ENCODE data around the gene ERCC6L. TPM values are rescaled to one million over a fixed set of nuclear protein-coding genes. Genes with fewer than 3 reads are reported as not detected.
"Not testable (repeated sequence)": the region's sequence is repeated elsewhere in the genome, so short reads cannot be mapped to it uniquely, and the experiment has no call there.

The ERCC6L gene
- polyA plus RNA-seq, 2 donors: 1.1 to 1.7 TPM

DNA sequence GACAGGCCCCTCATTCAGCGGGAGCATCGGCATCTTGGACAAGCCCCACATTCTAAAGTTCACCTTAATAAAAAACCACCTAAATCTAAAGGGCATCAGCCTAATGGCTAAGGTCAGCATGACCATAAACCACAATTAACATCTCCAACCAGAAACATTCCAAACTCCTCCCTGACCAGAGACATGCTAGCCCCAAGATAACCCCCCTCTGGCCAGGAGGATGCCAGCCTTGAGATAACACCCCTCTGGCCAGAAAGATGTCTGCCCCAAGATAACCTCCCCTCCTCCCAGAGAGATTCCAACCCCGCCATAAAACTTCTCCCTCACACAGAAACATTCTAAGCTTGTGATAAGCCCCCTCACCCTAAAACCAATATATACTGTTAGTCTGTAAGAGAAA lies 18.5 kb downstream of the ERCC6L start:
- H3K9me3 ChIP-seq (ENCODE audit: control insufficient read depth in 2 of 2, insufficient read depth in 1 of 2, low read depth in 1 of 2, low read length in 1 of 2); H3K4me1 ChIP-seq (ENCODE audit: control insufficient read depth in 2 of 2, insufficient read depth in 2 of 2, low read length in 1 of 2); H3K36me3 ChIP-seq (ENCODE audit: control insufficient read depth in 2 of 2, insufficient read depth in 2 of 2, low read length in 1 of 2); H3K4me3 ChIP-seq (ENCODE audit: low read depth in 1 of 2, low read length in 2 of 2); H3K27me3 ChIP-seq (ENCODE audit: control insufficient read depth in 1 of 2, insufficient read depth in 2 of 2, low read length in 2 of 2); H3K27ac ChIP-seq (ENCODE audit: low read depth in 2 of 2, low read length in 1 of 2): not testable (repeated sequence)
- WGBS, 2 donors: 93 to 94% methylated on average over 3 of the region's 3 CpGs

DNA sequence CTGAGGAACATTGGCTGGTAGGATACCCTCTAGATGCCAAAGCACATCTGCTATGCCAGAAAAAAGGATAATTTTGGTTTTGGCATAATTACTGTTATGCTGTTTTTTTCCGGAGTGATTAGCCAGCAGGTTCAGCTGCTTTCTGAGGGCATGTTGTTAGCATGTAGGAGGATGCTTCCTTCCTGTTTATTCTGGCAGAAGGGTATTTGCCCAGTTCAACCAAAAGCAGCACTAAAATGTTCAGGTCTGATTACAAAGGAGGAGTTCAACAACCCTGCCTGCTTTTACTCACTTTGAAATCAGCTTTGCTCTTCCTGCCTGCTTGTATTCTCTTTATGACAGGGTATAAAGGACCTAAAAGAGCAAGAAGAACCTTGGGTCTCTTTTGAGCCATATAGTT lies 21.9 kb downstream of the ERCC6L start:
- Histone ChIP-seq H3K36me3 (ENCODE audit: control insufficient read depth in 2 of 2, insufficient read depth in 2 of 2, low read length in 1 of 2) (no peaks in the 10 kb centered on the region), H3K4me3 (ENCODE audit: low read depth in 1 of 2, low read length in 2 of 2) (no peak overlapping the region), H3K4me1 (ENCODE audit: control insufficient read depth in 2 of 2, insufficient read depth in 2 of 2, low read length in 1 of 2) (no peaks in the 10 kb centered on the region), H3K27me3 (ENCODE audit: control insufficient read depth in 1 of 2, insufficient read depth in 2 of 2, low read length in 2 of 2) (no peaks in the 10 kb centered on the region), H3K27ac (ENCODE audit: low read depth in 2 of 2, low read length in 1 of 2) (no peak overlapping the region), H3K9me3 (ENCODE audit: control insufficient read depth in 2 of 2, insufficient read depth in 1 of 2, low read depth in 1 of 2, low read length in 1 of 2) (no peaks in the 10 kb centered on the region)
- 51 to 67% methylated on average over 1 of the region's 1 CpG for WGBS, 2 donors

DNA sequence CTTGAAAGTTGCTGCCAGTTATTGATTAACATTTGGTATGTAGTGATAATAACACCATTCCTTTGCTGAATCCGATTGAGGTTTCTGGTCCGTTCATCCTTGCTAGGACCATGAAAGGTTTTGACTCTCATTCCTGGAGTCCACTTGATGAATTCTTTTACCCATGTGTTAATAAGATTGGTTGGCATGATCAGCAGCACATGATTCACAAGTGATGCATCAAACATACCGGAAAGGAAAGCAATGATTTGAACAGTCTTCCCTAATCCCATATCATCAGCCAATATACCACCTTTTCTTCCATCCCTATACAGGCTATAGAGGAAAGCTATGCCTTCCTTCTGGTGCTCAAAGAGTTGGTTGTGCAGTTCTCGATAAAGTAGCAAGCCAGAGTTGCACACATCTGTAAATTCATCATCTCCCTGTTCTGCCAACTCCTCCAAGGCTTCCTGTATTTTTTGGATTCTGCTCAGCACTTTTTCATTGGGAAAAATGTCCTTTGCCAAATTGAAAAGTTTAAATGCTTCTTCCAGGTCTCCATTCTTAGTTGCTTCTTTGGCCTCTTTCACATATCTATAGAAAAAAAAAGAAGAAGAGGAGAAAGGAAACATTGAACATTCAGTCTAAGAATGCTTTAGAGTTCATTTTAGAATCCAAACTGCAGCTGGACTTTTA lies 30.6 kb downstream of the ERCC6L start:
- no peaks in the 10 kb centered on the region for H3K27me3 ChIP-seq (ENCODE audit: control insufficient read depth in 1 of 2, insufficient read depth in 2 of 2, low read length in 2 of 2)
- H3K4me3 ChIP-seq (ENCODE audit: low read depth in 1 of 2, low read length in 2 of 2): no peak overlapping the region
- 93% methylated on average over 4 of the region's 4 CpGs for WGBS, 2 donors
- no peaks in the 10 kb centered on the region for H3K4me1 ChIP-seq (ENCODE audit: control insufficient read depth in 2 of 2, insufficient read depth in 2 of 2, low read length in 1 of 2)
- H3K36me3 ChIP-seq (ENCODE audit: control insufficient read depth in 2 of 2, insufficient read depth in 2 of 2, low read length in 1 of 2): no peaks in the 10 kb centered on the region
- H3K27ac ChIP-seq (ENCODE audit: low read depth in 2 of 2, low read length in 1 of 2): no peak overlapping the region
- no peaks in the 10 kb centered on the region for H3K9me3 ChIP-seq (ENCODE audit: control insufficient read depth in 2 of 2, insufficient read depth in 1 of 2, low read depth in 1 of 2, low read length in 1 of 2)

DNA sequence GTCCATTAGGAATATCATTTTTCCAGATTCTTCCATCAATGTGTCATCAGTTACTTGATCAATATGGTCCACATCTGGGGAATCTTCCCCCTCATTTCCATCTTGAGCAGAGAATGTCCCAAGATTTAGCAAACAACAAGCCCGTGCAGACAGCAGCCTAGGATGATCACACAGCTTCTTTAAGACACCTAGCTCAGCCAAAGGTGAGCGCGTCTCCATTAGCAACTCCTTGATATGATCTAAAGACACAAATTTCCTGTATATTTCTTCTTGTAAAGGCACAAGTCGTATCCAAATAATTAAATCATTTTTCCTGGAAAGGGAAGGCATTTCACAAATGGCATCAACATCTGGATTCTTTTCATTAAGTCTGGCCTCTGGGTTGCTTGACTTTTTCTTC lies 31.5 kb downstream of the ERCC6L start:
- WGBS, 2 donors: 88 to 94% methylated on average over 4 of the region's 4 CpGs
- Histone ChIP-seq H3K4me1 (ENCODE audit: control insufficient read depth in 2 of 2, insufficient read depth in 2 of 2, low read length in 1 of 2) (no peaks in the 10 kb centered on the region), H3K27ac (ENCODE audit: low read depth in 2 of 2, low read length in 1 of 2) (no peak overlapping the region), H3K27me3 (ENCODE audit: control insufficient read depth in 1 of 2, insufficient read depth in 2 of 2, low read length in 2 of 2) (no peaks in the 10 kb centered on the region), H3K36me3 (ENCODE audit: control insufficient read depth in 2 of 2, insufficient read depth in 2 of 2, low read length in 1 of 2) (no peaks in the 10 kb centered on the region), H3K4me3 (ENCODE audit: low read depth in 1 of 2, low read length in 2 of 2) (no peak overlapping the region), H3K9me3 (ENCODE audit: control insufficient read depth in 2 of 2, insufficient read depth in 1 of 2, low read depth in 1 of 2, low read length in 1 of 2) (no peaks in the 10 kb centered on the region)

DNA sequence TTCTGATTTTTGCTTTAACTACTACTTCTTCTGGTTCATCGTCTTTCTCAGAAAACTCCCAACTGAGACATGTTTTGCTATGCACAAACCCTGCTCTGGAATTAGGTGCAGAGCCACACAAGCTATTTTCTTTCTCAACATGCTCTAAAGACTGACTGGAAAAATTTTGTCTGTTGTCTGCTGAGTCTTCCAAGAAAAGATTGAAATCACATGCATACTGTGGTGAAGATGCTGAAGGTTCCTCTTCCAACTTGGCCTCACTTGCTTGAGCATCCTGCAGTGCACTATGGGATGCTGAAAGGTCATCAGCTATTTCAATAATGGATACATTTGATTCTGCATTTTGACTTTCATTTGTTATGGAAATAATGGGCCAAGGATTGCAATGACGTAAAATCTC lies 33.1 kb downstream of the ERCC6L start:
- Histone ChIP-seq H3K27me3 (ENCODE audit: control insufficient read depth in 1 of 2, insufficient read depth in 2 of 2, low read length in 2 of 2) (no peaks in the 10 kb centered on the region), H3K9me3 (ENCODE audit: control insufficient read depth in 2 of 2, insufficient read depth in 1 of 2, low read depth in 1 of 2, low read length in 1 of 2) (no peaks in the 10 kb centered on the region), H3K4me1 (ENCODE audit: control insufficient read depth in 2 of 2, insufficient read depth in 2 of 2, low read length in 1 of 2) (no peaks in the 10 kb centered on the region), H3K4me3 (ENCODE audit: low read depth in 1 of 2, low read length in 2 of 2) (no peak overlapping the region), H3K27ac (ENCODE audit: low read depth in 2 of 2, low read length in 1 of 2) (no peak overlapping the region), H3K36me3 (ENCODE audit: control insufficient read depth in 2 of 2, insufficient read depth in 2 of 2, low read length in 1 of 2) (no peaks in the 10 kb centered on the region)
- 81 to 94% methylated on average over 2 of the region's 2 CpGs for WGBS, 2 donors

DNA sequence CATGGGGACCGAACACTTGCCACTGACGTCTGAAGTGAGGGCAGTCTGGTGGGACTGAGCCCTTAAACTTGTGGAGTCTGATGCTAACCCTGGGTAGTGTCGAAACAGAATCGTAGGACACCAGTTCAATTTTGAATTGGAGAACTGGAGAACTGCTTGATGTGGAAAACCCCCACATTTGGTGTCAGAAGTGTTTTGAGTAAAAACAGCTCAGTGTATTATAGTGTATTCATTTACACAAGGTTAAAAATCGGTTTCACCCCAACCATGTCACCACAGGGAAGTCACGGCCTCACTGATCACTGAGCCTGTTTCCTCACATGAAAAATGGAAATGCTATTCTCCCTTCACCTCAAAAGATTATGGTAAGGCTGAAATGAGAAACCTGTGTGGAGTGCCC lies 35.4 kb downstream of the ERCC6L start:
- 66 to 84% methylated on average over 6 of the region's 6 CpGs for WGBS, 2 donors
- no peak overlapping the region for H3K27ac ChIP-seq (ENCODE audit: low read depth in 2 of 2, low read length in 1 of 2)
- no peaks in the 10 kb centered on the region for H3K27me3 ChIP-seq (ENCODE audit: control insufficient read depth in 1 of 2, insufficient read depth in 2 of 2, low read length in 2 of 2)

DNA sequence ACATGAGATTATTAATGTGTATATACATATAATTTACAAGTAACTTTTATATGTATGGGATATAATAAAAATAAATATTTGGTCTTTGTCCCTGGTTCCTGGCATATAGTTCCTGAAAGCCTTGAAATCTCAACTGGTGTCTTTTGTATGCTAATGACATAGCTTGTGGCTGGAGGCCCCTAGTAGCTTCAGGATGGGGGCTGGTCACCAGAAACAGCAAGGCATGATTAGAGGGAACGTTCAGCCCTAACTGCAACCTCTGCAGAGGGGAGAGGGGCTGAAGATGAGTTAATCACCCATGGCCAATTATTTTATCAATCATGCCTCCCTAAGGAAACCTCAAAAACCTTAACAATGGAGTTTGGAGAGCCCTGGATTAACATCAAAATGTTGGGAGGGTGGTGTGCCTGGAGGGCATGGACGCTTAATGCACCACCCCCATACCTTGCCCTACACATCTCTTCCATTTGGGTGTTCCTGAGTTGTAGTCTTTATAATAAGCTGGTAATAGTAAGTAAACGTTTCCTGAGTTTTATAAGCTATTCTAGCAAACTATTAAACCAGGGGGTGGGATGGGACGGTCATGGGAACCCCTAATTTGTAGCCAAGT lies 35.9 kb downstream of the ERCC6L start:
- H3K4me3 ChIP-seq (ENCODE audit: low read depth in 1 of 2, low read length in 2 of 2): no peak overlapping the region
- no peaks in the 10 kb centered on the region for H3K27me3 ChIP-seq (ENCODE audit: control insufficient read depth in 1 of 2, insufficient read depth in 2 of 2, low read length in 2 of 2)
- no peak overlapping the region for H3K27ac ChIP-seq (ENCODE audit: low read depth in 2 of 2, low read length in 1 of 2)
- 58 to 61% methylated on average over 4 of the region's 4 CpGs for WGBS, 2 donors
- H3K9me3 ChIP-seq (ENCODE audit: control insufficient read depth in 2 of 2, insufficient read depth in 1 of 2, low read depth in 1 of 2, low read length in 1 of 2): no peaks in the 10 kb centered on the region
- no peaks in the 10 kb centered on the region for H3K4me1 ChIP-seq (ENCODE audit: control insufficient read depth in 2 of 2, insufficient read depth in 2 of 2, low read length in 1 of 2)
- no peaks in the 10 kb centered on the region for H3K36me3 ChIP-seq (ENCODE audit: control insufficient read depth in 2 of 2, insufficient read depth in 2 of 2, low read length in 1 of 2)

More for the DNA sequence above, 35.4 kb downstream of the ERCC6L start:
- H3K4me1 ChIP-seq (ENCODE audit: control insufficient read depth in 2 of 2, insufficient read depth in 2 of 2, low read length in 1 of 2): no peaks in the 10 kb centered on the region
- H3K9me3 ChIP-seq (ENCODE audit: control insufficient read depth in 2 of 2, insufficient read depth in 1 of 2, low read depth in 1 of 2, low read length in 1 of 2): no peaks in the 10 kb centered on the region
- no peak overlapping the region for H3K4me3 ChIP-seq (ENCODE audit: low read depth in 1 of 2, low read length in 2 of 2)
- H3K36me3 ChIP-seq (ENCODE audit: control insufficient read depth in 2 of 2, insufficient read depth in 2 of 2, low read length in 1 of 2): no peaks in the 10 kb centered on the region

DNA sequence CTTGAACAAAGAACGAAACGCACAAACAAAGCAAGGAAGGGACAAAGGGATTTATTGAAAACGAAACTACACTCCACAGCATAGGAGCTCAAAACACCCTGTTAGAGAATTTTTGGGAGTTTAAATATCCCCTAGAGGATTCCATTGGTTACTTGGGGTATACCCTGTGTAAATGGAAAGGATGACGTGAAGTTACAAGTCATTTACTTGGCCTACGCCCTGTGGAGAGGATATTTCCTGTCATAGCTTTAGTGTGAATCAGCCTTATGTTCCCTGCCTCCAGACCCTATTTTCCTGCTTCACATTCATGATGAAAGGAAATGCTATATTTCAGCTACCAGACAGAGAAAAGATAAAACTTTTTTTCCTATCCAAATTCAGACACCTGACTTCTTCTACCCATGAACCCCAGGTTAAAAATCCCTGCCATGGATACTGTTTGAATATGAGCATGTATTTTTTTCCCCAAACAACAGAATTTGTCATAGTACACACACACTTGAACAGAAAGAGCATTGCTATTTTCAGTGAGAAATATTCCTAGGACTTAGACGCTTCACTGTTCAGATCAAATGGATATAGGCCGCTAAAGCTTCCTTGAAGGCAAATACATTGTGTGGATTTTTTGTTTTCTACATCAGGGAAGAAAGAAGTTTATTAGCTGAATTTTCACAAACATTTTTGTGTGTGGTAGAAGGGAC lies 36.8 kb downstream of the ERCC6L start:
- WGBS, 2 donors: 81 to 85% methylated on average over 7 of the region's 7 CpGs
- Histone ChIP-seq H3K4me1 (ENCODE audit: control insufficient read depth in 2 of 2, insufficient read depth in 2 of 2, low read length in 1 of 2) (no peaks in the 10 kb centered on the region), H3K36me3 (ENCODE audit: control insufficient read depth in 2 of 2, insufficient read depth in 2 of 2, low read length in 1 of 2) (no peaks in the 10 kb centered on the region)

DNA sequence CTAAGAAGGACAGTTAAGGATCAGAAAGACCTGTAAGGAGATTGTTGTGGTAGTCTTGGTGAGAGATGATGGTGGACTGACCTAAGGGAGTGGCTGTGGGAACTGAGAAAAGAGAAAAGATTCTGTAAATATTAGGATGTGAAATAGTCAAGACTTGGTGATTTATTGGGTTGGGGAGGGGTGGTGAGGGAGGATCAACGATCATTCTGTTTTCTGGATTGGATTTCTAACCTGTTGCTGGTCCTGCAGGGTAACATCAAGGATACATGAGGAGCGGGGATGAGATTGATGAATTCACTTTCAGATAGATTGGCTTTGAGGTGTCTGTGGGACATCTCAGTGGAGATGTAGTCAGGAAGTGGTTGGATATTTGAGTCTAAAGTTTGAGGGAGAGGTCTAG lies 55.9 kb downstream of the ERCC6L start:
- H3K27ac ChIP-seq (ENCODE audit: low read depth in 2 of 2, low read length in 1 of 2): no peak overlapping the region
- no peaks in the 10 kb centered on the region for H3K9me3 ChIP-seq (ENCODE audit: control insufficient read depth in 2 of 2, insufficient read depth in 1 of 2, low read depth in 1 of 2, low read length in 1 of 2)
- H3K4me3 ChIP-seq (ENCODE audit: low read depth in 1 of 2, low read length in 2 of 2): no peak overlapping the region
- no peaks in the 10 kb centered on the region for H3K27me3 ChIP-seq (ENCODE audit: control insufficient read depth in 1 of 2, insufficient read depth in 2 of 2, low read length in 2 of 2)
- no peaks in the 10 kb centered on the region for H3K36me3 ChIP-seq (ENCODE audit: control insufficient read depth in 2 of 2, insufficient read depth in 2 of 2, low read length in 1 of 2)
- peaks cover 3% of the 10 kb centered on the region in 2 donors for H3K4me1 ChIP-seq (ENCODE audit: control insufficient read depth in 2 of 2, insufficient read depth in 2 of 2, low read length in 1 of 2)
- 81 to 85% methylated on average over 2 of the region's 2 CpGs for WGBS, 2 donors

More for the DNA sequence above, 36.8 kb downstream of the ERCC6L start:
- Histone ChIP-seq H3K27ac (ENCODE audit: low read depth in 2 of 2, low read length in 1 of 2) (no peak overlapping the region), H3K27me3 (ENCODE audit: control insufficient read depth in 1 of 2, insufficient read depth in 2 of 2, low read length in 2 of 2) (no peaks in the 10 kb centered on the region), H3K9me3 (ENCODE audit: control insufficient read depth in 2 of 2, insufficient read depth in 1 of 2, low read depth in 1 of 2, low read length in 1 of 2) (no peaks in the 10 kb centered on the region), H3K4me3 (ENCODE audit: low read depth in 1 of 2, low read length in 2 of 2) (no peak overlapping the region)
